ENCODE results near the gene HAL. TPM values are rescaled to one million over a fixed set of nuclear protein-coding genes. Genes with fewer than 3 reads are reported as not detected.

Gene HAL
- total RNA-seq, 2 experiments from 2014 or later, result 0.25 to 0.95 TPM

- Mint-ChIP-seq H3K4me1 (ENCODE audit: low read depth) (peaks cover 44% of the 10 kb centered on the region), H3K27ac (peak overlapping the region; percentile 22), H3K27me3 (no peaks in the 10 kb centered on the region), H3K36me3 (ENCODE audit: low read depth) (no peaks in the 10 kb centered on the region), H3K9me3 (no peaks in the 10 kb centered on the region), H3K4me3 (no peak overlapping the region)
- intact Hi-C loops (cut with DNase I, micrococcal nuclease), result no loop called here
- Histone ChIP-seq H3K9me3 (ENCODE audit: control insufficient read depth in 1 of 2, insufficient read depth in 1 of 2, low read length in 2 of 2) (no peaks in the 10 kb centered on the region), H3K27me3 (ENCODE audit: control insufficient read depth in 1 of 2, insufficient read depth in 2 of 2, low read length in 2 of 2) (no peaks in the 10 kb centered on the region), H3K27ac (ENCODE audit: low read depth in 1 of 2, low read length in 2 of 2) (peak overlapping the region in 1 of 2 donors; percentile 7), H3K36me3 (ENCODE audit: insufficient read depth, low read length) (no peaks in the 10 kb centered on the region), H3K4me1 (ENCODE audit: insufficient read depth, low read length) (peaks cover 48% of the 10 kb centered on the region), H3K4me3 (ENCODE audit: low read length) (no peak overlapping the region)
- peak in 1 of 14 experiments; percentile 15 for DNase-seq
- no peak for ATAC-seq (ENCODE audit: poor library complexity)
- ChIA-PET POLR2A (no interaction called here), CTCF (no interaction called here)
- TF ChIP-seq, protein P1, sequence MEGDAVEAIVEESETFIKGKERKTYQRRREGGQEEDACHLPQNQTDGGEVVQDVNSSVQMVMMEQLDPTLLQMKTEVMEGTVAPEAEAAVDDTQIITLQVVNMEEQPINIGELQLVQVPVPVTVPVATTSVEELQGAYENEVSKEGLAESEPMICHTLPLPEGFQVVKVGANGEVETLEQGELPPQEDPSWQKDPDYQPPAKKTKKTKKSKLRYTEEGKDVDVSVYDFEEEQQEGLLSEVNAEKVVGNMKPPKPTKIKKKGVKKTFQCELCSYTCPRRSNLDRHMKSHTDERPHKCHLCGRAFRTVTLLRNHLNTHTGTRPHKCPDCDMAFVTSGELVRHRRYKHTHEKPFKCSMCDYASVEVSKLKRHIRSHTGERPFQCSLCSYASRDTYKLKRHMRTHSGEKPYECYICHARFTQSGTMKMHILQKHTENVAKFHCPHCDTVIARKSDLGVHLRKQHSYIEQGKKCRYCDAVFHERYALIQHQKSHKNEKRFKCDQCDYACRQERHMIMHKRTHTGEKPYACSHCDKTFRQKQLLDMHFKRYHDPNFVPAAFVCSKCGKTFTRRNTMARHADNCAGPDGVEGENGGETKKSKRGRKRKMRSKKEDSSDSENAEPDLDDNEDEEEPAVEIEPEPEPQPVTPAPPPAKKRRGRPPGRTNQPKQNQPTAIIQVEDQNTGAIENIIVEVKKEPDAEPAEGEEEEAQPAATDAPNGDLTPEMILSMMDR (IDR thresholded peaks at IDR 0.05), result no peak
Observed at GRCh38 chr12:96044017-96044942, 48.1 kb upstream of the HAL start.

GRCh38 chr12:96041181-96041580 lies 45.0 kb upstream of the HAL start:
- no peaks in the 10 kb centered on the region for H3K27me3 Mint-ChIP-seq
- no peak overlapping the region for H3K4me3 Mint-ChIP-seq
- DNase-seq (no peak), ATAC-seq (ENCODE audit: poor library complexity) (no peak)
- POLR2A ChIA-PET, result no interaction called here
- no peaks in the 10 kb centered on the region for H3K9me3 ChIP-seq (ENCODE audit: control insufficient read depth in 1 of 2, insufficient read depth in 1 of 2, low read length in 2 of 2)
- H3K36me3 Mint-ChIP-seq (ENCODE audit: low read depth), result no peaks in the 10 kb centered on the region
- intact Hi-C loops (cut with DNase I, micrococcal nuclease), result no loop called here
- TF ChIP-seq, protein P1 (IDR thresholded peaks at IDR 0.05), result no peak
- CTCF ChIA-PET, result interaction anchor here (0.7 to 1.5 kb wide), 5 partner anchors 10 to 476 kb away, joined by 3 to 4 read pairs (median 3); partner anchors contain the start of gene CFAP54
- peaks cover 15% of the 10 kb centered on the region for H3K4me1 Mint-ChIP-seq (ENCODE audit: low read depth)
- no peaks in the 10 kb centered on the region for H3K27me3 ChIP-seq (ENCODE audit: control insufficient read depth in 1 of 2, insufficient read depth in 2 of 2, low read length in 2 of 2)
- H3K27ac ChIP-seq (ENCODE audit: low read depth in 1 of 2, low read length in 2 of 2), result no peak overlapping the region
- H3K4me3 ChIP-seq (ENCODE audit: low read length), result no peak overlapping the region
- H3K9me3 Mint-ChIP-seq, result no peaks in the 10 kb centered on the region
- no peak overlapping the region for H3K27ac Mint-ChIP-seq
- H3K36me3 ChIP-seq (ENCODE audit: insufficient read depth, low read length), result no peaks in the 10 kb centered on the region
- H3K4me1 ChIP-seq (ENCODE audit: insufficient read depth, low read length), result peaks cover 27% of the 10 kb centered on the region

DNA sequence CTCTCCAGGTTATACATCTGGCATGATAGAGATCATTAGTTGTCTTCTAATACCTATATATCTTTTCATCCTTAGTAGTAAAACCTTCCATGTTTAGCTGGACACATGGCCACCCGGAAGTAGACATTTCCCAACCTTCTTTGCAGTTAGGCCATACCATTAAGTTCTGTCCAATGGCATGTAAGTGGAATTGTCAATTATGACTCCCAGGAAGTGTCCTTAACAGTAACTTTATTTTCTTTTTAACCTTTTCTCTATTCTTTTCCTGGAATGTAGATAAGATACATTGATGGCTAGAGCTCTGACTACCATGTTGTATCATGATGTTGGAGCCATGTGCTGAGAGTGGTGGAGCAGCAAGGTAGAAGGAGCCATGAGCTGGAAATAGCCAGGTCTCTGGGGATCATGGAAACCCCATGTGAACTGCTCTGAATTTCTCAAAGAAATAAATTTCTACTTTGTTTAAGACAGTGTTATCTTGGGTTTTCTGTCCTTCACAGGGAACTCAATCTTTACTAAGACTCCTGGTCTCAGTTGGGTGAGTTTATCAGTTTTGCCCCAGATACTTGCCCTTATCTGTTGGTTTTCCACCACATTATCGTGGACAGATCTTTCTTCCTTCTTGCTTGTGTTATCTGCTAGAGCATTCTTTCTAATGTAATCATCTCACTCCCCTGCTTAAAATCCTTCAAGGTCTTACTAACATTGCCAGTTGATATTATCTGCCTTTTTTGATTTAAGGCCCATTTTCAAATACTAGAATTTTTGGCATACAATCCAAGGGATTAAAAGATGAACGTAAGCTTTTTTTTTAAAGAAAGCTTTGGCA lies 44.4 kb upstream of the HAL start:
- intact Hi-C loops (cut with DNase I, micrococcal nuclease), result no loop called here
- Mint-ChIP-seq H3K9me3 (no peaks in the 10 kb centered on the region), H3K36me3 (ENCODE audit: low read depth) (no peaks in the 10 kb centered on the region), H3K4me1 (ENCODE audit: low read depth) (peaks cover 13% of the 10 kb centered on the region), H3K27ac (no peak overlapping the region), H3K4me3 (no peak overlapping the region), H3K27me3 (no peaks in the 10 kb centered on the region)
- Histone ChIP-seq H3K27ac (ENCODE audit: low read depth in 1 of 2, low read length in 2 of 2) (no peak overlapping the region), H3K4me3 (ENCODE audit: low read length) (no peak overlapping the region), H3K9me3 (ENCODE audit: control insufficient read depth in 1 of 2, insufficient read depth in 1 of 2, low read length in 2 of 2) (no peaks in the 10 kb centered on the region), H3K27me3 (ENCODE audit: control insufficient read depth in 1 of 2, insufficient read depth in 2 of 2, low read length in 2 of 2) (no peaks in the 10 kb centered on the region), H3K36me3 (ENCODE audit: insufficient read depth, low read length) (no peaks in the 10 kb centered on the region), H3K4me1 (ENCODE audit: insufficient read depth, low read length) (peaks cover 22% of the 10 kb centered on the region)
- CTCF ChIA-PET, result interaction anchor here (0.9 to 1.5 kb wide), 4 partner anchors 9 to 476 kb away, joined by 3 to 4 read pairs (median 3); partner anchors contain the start of gene CFAP54
- TF ChIP-seq, protein P1 (IDR thresholded peaks at IDR 0.05), result no peak
- no peak for ATAC-seq (ENCODE audit: poor library complexity)
- POLR2A ChIA-PET, result interaction anchor here (0.6 kb wide), 1 partner anchor 155 kb away, joined by 3 read pairs; no protein-coding TSS in a partner anchor
- no peak for DNase-seq

Measured in CD4-positive, alpha-beta T cell (primary cell).